Large intestine (tissue), 3 donors: ENCODE measurements around the gene COL27A1. TPM values are rescaled to one million over a fixed set of nuclear protein-coding genes. Genes with fewer than 3 reads are reported as not detected.
A peak's percentile ranks its signal among the peaks of the same experiment; 100 is the strongest.

Experiments used
- DNase-seq, 2 donors: peaks; one replicate each; pipeline versions ENCODE4 v3.0.0 to v3.0.0-alpha.2; 2013
- H3K27ac ChIP-seq: one replicate; pipeline ENCODE4 v1.5.1; 2013; ENCODE audit warnings: low read length
- H3K27me3 ChIP-seq: 2 replicates; pipeline ENCODE4 v1.6.1; 2013; ENCODE audit warnings: low read length; ENCODE audit not compliant: control insufficient read depth, insufficient read depth
- H3K36me3 ChIP-seq: 2 replicates; pipeline ENCODE4 v1.6.1; 2013; ENCODE audit warnings: low read length; ENCODE audit not compliant: control insufficient read depth, insufficient read depth
- H3K4me1 ChIP-seq: one replicate; pipeline ENCODE4 v1.6.1; 2013; ENCODE audit warnings: low read length; ENCODE audit not compliant: control insufficient read depth, insufficient read depth
- H3K4me3 ChIP-seq: one replicate; pipeline ENCODE4 v1.5.1; 2013; ENCODE audit warnings: low read length
- H3K9me3 ChIP-seq: one replicate; pipeline ENCODE4 v1.6.1; 2013; ENCODE audit warnings: mild to moderate bottlenecking, low read depth, low read length, moderate library complexity; ENCODE audit not compliant: control insufficient read depth
- WGBS: methylation state at CpG from one replicate; pipeline ENCODE4 v1.1.5; 2013; ENCODE audit warnings: low lambda C conversion rate; ENCODE audit not compliant: insufficient coverage; 5-methylcytosine and 5-hydroxymethylcytosine counted together
- polyA plus RNA-seq: library from polyadenylated mRNA; unstranded; fragments of 120-200 nt; gene quantifications from one replicate; pipeline ENCODE4 v1.2.1, GENCODE V29; 2013

COL27A1 gene
- polyA plus RNA-seq, 1 donor: 117 TPM

- Histone ChIP-seq H3K4me3 (no peak overlapping the region), H3K4me1 (peaks cover 9% of the 10 kb centered on the region), H3K36me3 (peaks cover 67% of the 10 kb centered on the region), H3K27me3 (no peaks in the 10 kb centered on the region), H3K9me3 (no peaks in the 10 kb centered on the region), H3K27ac (no peak overlapping the region)
- WGBS: 40% methylated on average over 1 of the region's 7 CpGs
- peak in 1 of 2 donors; percentile 22 for DNase-seq
Observed at GRCh38 chr9:114273461-114273881, 118.1 kb downstream of the COL27A1 start.

GRCh38 chr9:114274217-114274616 is 118.9 kb downstream of the COL27A1 start:
- Histone ChIP-seq H3K36me3 (peaks cover 69% of the 10 kb centered on the region), H3K9me3 (no peaks in the 10 kb centered on the region), H3K27me3 (no peaks in the 10 kb centered on the region), H3K4me3 (no peak overlapping the region), H3K4me1 (peaks cover 2% of the 10 kb centered on the region), H3K27ac (no peak overlapping the region)
- WGBS: no CpG with 5 or more reads among the region's 5 CpGs
- DNase-seq: no peak

- no peak overlapping the region for H3K27ac ChIP-seq
- no peak overlapping the region for H3K4me3 ChIP-seq
- H3K4me1 ChIP-seq: no peaks in the 10 kb centered on the region
- peaks cover 64% of the 10 kb centered on the region for H3K36me3 ChIP-seq
- WGBS: no CpG with 5 or more reads among the region's 15 CpGs
- H3K27me3 ChIP-seq: no peaks in the 10 kb centered on the region
- no peak for DNase-seq
- H3K9me3 ChIP-seq: no peaks in the 10 kb centered on the region
Observed at GRCh38 chr9:114275246-114276004, 120.1 kb downstream of the COL27A1 start.

GRCh38 chr9:114276908-114277821 is 121.8 kb downstream of the COL27A1 start:
- Histone ChIP-seq H3K9me3 (no peaks in the 10 kb centered on the region), H3K4me1 (no peaks in the 10 kb centered on the region), H3K4me3 (no peak overlapping the region), H3K27ac (no peak overlapping the region), H3K27me3 (no peaks in the 10 kb centered on the region), H3K36me3 (peaks cover 60% of the 10 kb centered on the region)
- no peak for DNase-seq
- WGBS: no CpG with 5 or more reads among the region's 18 CpGs

- DNase-seq: no peak
- Histone ChIP-seq H3K4me1 (no peaks in the 10 kb centered on the region), H3K36me3 (peaks cover 62% of the 10 kb centered on the region), H3K9me3 (no peaks in the 10 kb centered on the region), H3K27ac (no peak overlapping the region), H3K4me3 (no peak overlapping the region), H3K27me3 (no peaks in the 10 kb centered on the region)
- WGBS: no CpG with 5 or more reads among the region's 3 CpGs
Observed at GRCh38 chr9:114278356-114278755, 123.0 kb downstream of the COL27A1 start.

GRCh38 chr9:114278881-114279570 is 123.7 kb downstream of the COL27A1 start:
- H3K27me3 ChIP-seq: no peaks in the 10 kb centered on the region
- no peaks in the 10 kb centered on the region for H3K4me1 ChIP-seq
- H3K36me3 ChIP-seq: peaks cover 66% of the 10 kb centered on the region
- no peak overlapping the region for H3K27ac ChIP-seq
- no CpG with 5 or more reads among the region's 14 CpGs for WGBS
- H3K4me3 ChIP-seq: no peak overlapping the region
- no peaks in the 10 kb centered on the region for H3K9me3 ChIP-seq
- DNase-seq: no peak

- Histone ChIP-seq H3K9me3 (no peaks in the 10 kb centered on the region), H3K27ac (no peak overlapping the region), H3K4me3 (no peak overlapping the region), H3K36me3 (peaks cover 68% of the 10 kb centered on the region), H3K27me3 (no peaks in the 10 kb centered on the region), H3K4me1 (no peaks in the 10 kb centered on the region)
- no CpG with 5 or more reads among the region's 3 CpGs for whole genome bisulfite sequencing
- no peak for DNase-seq
Observed at GRCh38 chr9:114279693-114280092, 124.4 kb downstream of the COL27A1 start.

- WGBS: no CpG with 5 or more reads among the region's 8 CpGs
- no peaks in the 10 kb centered on the region for H3K9me3 ChIP-seq
- peaks cover 71% of the 10 kb centered on the region for H3K36me3 ChIP-seq
- DNase-seq: no peak
- no peaks in the 10 kb centered on the region for H3K27me3 ChIP-seq
- no peak overlapping the region for H3K4me3 ChIP-seq
- no peaks in the 10 kb centered on the region for H3K4me1 ChIP-seq
- H3K27ac ChIP-seq: no peak overlapping the region
Observed at GRCh38 chr9:114280636-114281472, 125.5 kb downstream of the COL27A1 start.

- WGBS: no CpG with 5 or more reads among the region's 12 CpGs
- Histone ChIP-seq H3K4me3 (no peak overlapping the region), H3K27me3 (no peaks in the 10 kb centered on the region), H3K4me1 (no peaks in the 10 kb centered on the region), H3K36me3 (peaks cover 70% of the 10 kb centered on the region), H3K27ac (no peak overlapping the region), H3K9me3 (no peaks in the 10 kb centered on the region)
- DNase-seq: peak in 1 of 2 donors; percentile 20
Observed at GRCh38 chr9:114281473-114282103, 126.3 kb downstream of the COL27A1 start.
